ENCODE data around the gene KRTAP4-9.

- no peak for TF ChIP-seq CTCF (IDR thresholded peaks at IDR 0.05; ENCODE audit: low read depth, low read length)
- TF ChIP-seq POLR2A (IDR thresholded peaks at IDR 0.05; ENCODE audit: extremely low read depth, insufficient read length): no peak
Measured at GRCh38 chr17:41067281-41067680, 37.9 kb upstream of the KRTAP4-9 start.

Data from NB4 (cell line).